ENCODE results near the gene CCS.

Gene CCS

GRCh38 chr11:66616379-66617154 lies 23.6 kb downstream of the CCS start, which contains the start of gene RBM14:
RBM14 (plus strand) TSS chr11:66616630; CDS start chr11:66616721, 91 bp downstream.
- H3K4me3 ChIP-seq (ENCODE audit: low read length): peak within 1 kb of the TSS; percentile 89
- H3K27me3 ChIP-seq (ENCODE audit: control insufficient read depth, low read length): no peaks in the 10 kb centered on the region
- H3K36me3 ChIP-seq (ENCODE audit: control insufficient read depth, low read length): peaks cover 53% of the 10 kb centered on the region
- H3K4me1 ChIP-seq (ENCODE audit: control insufficient read depth, low read length): peaks cover 64% of the 10 kb centered on the region
- H3K27ac ChIP-seq (ENCODE audit: low read depth, low read length): peak within 1 kb of the TSS; percentile 82
- H4K20me1 ChIP-seq (ENCODE audit: control insufficient read depth, insufficient read depth, low read depth, low read length): peaks cover 37% of the 10 kb centered on the region
- peak within 1 kb of the TSS; percentile 97 for H3K4me2 ChIP-seq (ENCODE audit: low read length)
- H3K9me2 ChIP-seq (replicated peaks; ENCODE audit: control insufficient read depth, low read length): no peaks in the 10 kb centered on the region
- TF ChIP-seq EZH2phosphoT487 (IDR thresholded peaks at IDR 0.05; ENCODE audit: borderline replicate concordance, low read length) (no peak), CTCF (IDR thresholded peaks at IDR 0.05; ENCODE audit: low read depth, low read length, poor library complexity, severe bottlenecking) (no peak)
- H3K79me2 ChIP-seq (ENCODE audit: control insufficient read depth, low read length): peaks cover 83% of the 10 kb centered on the region
- peaks cover 11% of the 10 kb centered on the region for H3F3A ChIP-seq (ENCODE audit: control insufficient read depth, insufficient read depth)
- H3K9me3 ChIP-seq (ENCODE audit: control insufficient read depth, insufficient read depth, low read length): no peaks in the 10 kb centered on the region

DNA sequence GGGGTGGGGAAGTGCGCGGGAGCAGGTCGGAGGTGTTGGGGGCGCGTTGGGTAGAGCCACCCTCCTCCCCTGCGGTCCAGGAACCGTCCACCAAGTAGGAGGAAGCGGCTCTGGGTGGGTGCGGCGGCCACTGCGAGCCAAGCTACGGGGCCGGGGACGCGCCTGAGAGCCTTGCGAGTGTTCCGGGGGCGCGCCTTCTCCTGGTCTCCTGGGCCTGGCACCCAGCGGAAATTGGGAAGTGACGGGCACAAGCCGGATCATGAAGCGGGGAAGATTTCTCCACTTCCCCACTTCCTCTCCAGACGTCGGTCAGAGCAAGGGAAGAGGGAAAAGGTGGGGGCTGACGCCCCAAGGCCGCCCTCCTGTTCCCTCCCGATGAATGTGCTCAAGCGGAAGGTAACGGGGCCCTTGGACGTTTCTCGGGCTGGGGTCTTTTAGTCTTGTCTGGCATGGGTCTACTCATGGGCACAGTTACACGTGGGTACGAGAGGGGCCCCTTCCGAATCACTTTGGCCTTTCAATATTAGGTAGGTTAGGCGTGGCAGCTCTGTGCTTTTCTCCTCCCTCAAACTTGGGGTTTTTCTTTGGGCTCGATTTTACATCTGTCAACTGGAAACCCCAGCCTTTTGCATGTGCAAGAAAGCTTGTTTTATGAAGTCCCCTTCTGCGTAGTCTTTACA lies 24.3 kb downstream of the CCS start:
- H3K9me2 ChIP-seq (replicated peaks; ENCODE audit: control insufficient read depth, low read length): no peaks in the 10 kb centered on the region
- H3K9me3 ChIP-seq (ENCODE audit: control insufficient read depth, insufficient read depth, low read length): no peaks in the 10 kb centered on the region
- TF ChIP-seq EZH2phosphoT487 (IDR thresholded peaks at IDR 0.05; ENCODE audit: borderline replicate concordance, low read length): no peak
- no peak for TF ChIP-seq CTCF (IDR thresholded peaks at IDR 0.05; ENCODE audit: low read depth, low read length, poor library complexity, severe bottlenecking)
- H4K20me1 ChIP-seq (ENCODE audit: control insufficient read depth, insufficient read depth, low read depth, low read length): peaks cover 42% of the 10 kb centered on the region
- peaks cover 11% of the 10 kb centered on the region for H3F3A ChIP-seq (ENCODE audit: control insufficient read depth, insufficient read depth)
- H3K4me3 ChIP-seq (ENCODE audit: low read length): peak overlapping the region; percentile 89
- peaks cover 60% of the 10 kb centered on the region for H3K36me3 ChIP-seq (ENCODE audit: control insufficient read depth, low read length)
- H3K4me1 ChIP-seq (ENCODE audit: control insufficient read depth, low read length): peaks cover 59% of the 10 kb centered on the region
- peak overlapping the region; percentile 97 for H3K4me2 ChIP-seq (ENCODE audit: low read length)
- peaks cover 85% of the 10 kb centered on the region for H3K79me2 ChIP-seq (ENCODE audit: control insufficient read depth, low read length)
- peak overlapping the region; percentile 82 for H3K27ac ChIP-seq (ENCODE audit: low read depth, low read length)
- no peaks in the 10 kb centered on the region for H3K27me3 ChIP-seq (ENCODE audit: control insufficient read depth, low read length)

- peaks cover 78% of the 10 kb centered on the region for H3K36me3 ChIP-seq (ENCODE audit: control insufficient read depth, low read length)
- H4K20me1 ChIP-seq (ENCODE audit: control insufficient read depth, insufficient read depth, low read depth, low read length): peaks cover 60% of the 10 kb centered on the region
- H3K79me2 ChIP-seq (ENCODE audit: control insufficient read depth, low read length): peaks cover 95% of the 10 kb centered on the region
- peaks cover 3% of the 10 kb centered on the region for H3F3A ChIP-seq (ENCODE audit: control insufficient read depth, insufficient read depth)
- H3K9me3 ChIP-seq (ENCODE audit: control insufficient read depth, insufficient read depth, low read length): no peaks in the 10 kb centered on the region
- TF ChIP-seq EZH2phosphoT487 (IDR thresholded peaks at IDR 0.05; ENCODE audit: borderline replicate concordance, low read length): no peak
- no peak for TF ChIP-seq CTCF (IDR thresholded peaks at IDR 0.05; ENCODE audit: low read depth, low read length, poor library complexity, severe bottlenecking)
- peak overlapping the region; percentile 89 for H3K4me3 ChIP-seq (ENCODE audit: low read length)
- H3K27me3 ChIP-seq (ENCODE audit: control insufficient read depth, low read length): no peaks in the 10 kb centered on the region
- H3K9me2 ChIP-seq (replicated peaks; ENCODE audit: control insufficient read depth, low read length): no peaks in the 10 kb centered on the region
- H3K27ac ChIP-seq (ENCODE audit: low read depth, low read length): peak overlapping the region; percentile 0; the same call in 1 of the 2 replicates
- peaks cover 53% of the 10 kb centered on the region for H3K4me1 ChIP-seq (ENCODE audit: control insufficient read depth, low read length)
- H3K4me2 ChIP-seq (ENCODE audit: low read length): peak overlapping the region; percentile 97
Measured at GRCh38 chr11:66619080-66619554, 26.1 kb downstream of the CCS start.
